Endometrium (tissue), 2 donors: ENCODE data around the gene CRYAB.

Source experiments
- FAIRE-seq: peaks from 2 replicates; lab custom pipeline; 2012; peaks lifted over from hg19 to GRCh38; lab: Jason Lieb, UNC
- donor health status: control.
- donor health status: control.

CRYAB gene, protein sequence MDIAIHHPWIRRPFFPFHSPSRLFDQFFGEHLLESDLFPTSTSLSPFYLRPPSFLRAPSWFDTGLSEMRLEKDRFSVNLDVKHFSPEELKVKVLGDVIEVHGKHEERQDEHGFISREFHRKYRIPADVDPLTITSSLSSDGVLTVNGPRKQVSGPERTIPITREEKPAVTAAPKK

DNA sequence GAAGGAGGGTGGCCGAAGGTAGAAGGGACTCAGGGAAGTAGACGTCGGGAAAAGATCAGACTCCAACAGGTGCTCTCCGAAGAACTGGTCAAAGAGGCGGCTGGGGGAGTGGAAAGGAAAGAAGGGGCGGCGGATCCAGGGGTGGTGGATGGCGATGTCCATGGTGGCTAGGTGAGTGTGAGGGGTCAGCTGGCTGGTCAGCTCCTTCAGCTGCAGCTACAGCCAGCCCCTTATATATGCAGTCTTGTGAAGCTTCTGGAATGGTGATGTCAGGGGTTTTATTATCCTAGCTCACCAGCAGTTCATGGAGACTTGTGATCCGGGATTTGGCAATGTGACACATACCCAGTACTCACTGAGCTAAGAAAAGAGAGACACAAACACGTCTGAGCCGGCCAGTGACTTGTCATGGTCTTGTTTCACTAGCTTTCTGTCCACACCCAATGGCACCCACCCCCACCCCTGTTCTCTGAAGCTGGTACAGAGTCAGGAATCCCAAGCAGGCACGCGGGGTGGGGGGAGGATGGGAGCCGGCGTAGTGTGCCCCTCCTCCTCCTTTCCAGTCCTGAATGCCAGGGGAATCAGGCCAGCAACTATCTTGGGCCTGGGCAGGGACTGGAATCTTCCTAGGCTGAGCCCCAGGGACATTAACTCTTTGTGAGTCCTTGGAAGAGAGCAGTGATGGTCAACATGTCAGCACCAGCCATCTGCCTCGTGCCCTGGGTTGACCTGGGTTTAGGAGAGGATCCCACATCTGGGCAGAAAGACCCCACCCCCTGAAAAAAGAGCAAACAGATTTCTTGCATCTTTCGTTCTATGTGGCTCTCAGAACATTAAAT lies at the start of gene CRYAB:
Gene CRYAB (minus strand): TSS at position 208 of the 839 bp plus-strand sequence. CDS start 46 bp downstream, at position 162.
- FAIRE-seq: no peak

DNA sequence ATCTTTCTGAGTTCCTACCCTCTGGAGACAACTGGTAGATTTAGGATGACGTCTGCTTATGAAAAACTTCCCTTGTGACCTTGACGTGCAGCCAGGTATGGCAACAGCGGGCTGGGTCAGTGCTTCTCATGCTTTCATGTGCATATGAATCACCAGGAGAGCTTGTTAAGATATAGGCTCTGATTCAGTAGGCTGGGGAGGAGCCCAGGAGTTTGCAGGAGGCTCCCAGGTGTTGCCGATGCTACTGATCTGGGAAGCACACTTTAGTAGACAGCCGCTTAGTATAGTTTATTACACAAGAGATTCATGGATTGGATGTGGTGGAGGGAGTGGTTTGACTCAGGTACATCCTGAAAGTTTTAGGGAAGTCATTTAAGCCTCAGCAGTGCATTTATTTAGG lies 49.3 kb upstream of the CRYAB start:
- FAIRE-seq: no peak

DNA sequence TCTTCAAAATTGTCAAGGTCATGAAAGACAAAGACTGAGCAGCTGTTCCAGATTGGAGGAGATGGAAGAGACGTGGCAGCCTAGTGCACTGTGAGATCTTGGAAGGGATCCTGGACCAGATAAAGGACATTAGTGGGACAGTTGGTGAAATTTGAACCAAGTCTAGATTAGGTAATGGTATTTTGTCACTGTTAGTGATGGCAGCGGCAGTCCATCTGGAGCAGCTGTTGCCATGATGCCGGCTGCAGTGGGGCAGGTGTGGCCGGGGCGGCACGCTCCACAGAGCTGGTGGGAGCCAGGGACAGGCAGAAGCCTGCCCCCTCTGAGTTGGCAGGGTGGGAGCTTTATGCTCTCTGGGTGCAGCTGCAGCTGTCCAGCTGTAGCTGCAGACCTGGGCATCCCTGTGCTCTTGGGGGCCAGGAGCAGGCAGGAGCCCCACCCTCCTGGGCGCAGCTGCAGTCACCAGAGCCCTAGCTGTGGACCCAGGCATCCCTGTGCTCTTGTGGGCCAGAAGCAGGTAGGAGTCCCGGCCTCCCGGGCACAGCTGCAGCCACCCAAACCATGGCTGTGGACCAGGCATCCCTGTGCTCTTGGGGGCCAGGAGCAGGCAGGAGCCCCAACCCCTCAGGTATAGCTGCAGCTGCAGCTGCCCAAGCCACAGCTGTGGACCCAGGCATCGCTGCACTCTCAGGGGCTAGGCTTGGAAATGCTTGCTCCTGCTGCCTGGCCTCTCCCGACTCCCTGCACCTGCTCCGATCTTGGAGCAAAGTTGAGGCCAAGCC lies 46.3 kb upstream of the CRYAB start:
- no peak for FAIRE-seq

DNA sequence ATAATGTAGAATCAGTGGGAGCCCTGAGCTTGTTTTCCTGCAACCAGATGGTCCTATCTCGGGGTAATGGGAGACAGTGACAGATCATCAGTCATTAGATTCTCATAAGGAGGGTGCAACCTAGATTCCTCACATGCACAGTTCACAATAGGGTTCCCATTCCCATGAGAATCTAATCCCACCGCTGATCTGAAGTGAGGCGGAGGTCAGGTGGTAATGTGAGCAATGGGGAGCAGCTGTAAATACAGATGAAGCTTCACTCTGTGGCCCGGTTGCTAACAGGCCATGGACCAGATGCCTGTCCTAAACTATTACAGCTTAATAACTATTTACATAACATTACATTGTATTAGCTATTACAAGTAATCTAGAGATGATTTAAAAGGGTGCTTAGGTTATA lies 42.6 kb upstream of the CRYAB start:
- no peak for FAIRE-seq

DNA sequence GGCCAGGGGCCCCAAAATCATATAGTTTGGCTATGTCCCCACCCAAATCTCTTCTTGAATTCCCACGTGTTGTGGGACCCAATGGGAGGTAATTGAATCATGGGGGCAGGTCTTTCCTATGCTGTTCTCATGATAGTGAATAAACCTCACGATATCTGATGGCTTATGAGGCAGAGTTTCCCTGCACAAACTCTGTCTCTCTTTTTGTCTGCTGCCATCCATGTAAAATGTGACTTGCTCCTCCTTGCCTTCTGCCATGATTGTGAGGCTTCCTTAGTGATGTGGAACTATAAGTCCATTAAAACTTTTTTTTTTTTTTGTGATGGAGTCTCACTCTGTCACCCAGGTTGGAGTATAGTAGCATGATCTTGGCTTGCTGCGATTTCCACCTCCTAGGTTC lies 40.0 kb upstream of the CRYAB start:
- FAIRE-seq: no peak

DNA sequence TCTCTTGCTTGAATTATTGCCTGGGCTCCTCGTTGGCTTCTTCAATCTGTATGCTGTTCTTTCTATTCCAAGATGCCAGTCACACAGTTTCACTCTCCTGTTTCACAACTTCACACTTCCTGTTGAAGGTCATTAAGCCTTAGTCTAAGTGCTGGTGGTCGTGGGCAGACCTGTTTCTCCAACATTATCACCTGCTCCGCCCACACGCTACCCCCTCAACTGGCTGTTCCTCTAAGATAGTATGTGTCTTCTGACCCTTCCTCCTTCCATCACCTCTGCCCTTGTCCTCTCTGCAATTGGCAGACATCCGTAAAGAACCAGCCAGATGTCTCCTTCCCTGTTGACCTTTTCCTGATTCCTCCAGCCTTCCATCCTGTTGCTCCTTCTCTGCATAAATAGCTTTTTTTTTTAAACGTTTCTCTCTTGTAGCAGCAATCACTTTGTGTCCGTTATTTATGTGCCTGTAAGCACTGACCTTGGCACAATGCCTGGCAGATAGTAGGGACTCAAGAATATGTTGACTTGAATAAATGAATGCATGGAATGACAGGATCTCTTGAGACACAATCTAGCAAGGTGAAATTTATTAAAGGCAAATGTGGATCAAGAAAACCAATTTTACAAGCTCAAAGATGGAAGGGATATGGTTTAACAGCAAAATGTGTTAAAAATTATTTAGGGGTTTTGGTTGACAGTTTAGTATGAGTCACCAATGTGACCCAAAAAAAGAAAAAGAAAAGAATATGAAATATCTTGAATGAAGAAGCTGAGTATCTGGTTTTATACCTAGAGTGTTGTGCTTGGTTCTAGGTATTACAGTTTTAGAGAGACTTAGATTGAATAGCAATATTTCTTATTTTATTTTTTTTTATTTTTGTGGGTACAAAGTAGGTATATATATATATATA lies 38.2 kb upstream of the CRYAB start:
- FAIRE-seq: no peak

DNA sequence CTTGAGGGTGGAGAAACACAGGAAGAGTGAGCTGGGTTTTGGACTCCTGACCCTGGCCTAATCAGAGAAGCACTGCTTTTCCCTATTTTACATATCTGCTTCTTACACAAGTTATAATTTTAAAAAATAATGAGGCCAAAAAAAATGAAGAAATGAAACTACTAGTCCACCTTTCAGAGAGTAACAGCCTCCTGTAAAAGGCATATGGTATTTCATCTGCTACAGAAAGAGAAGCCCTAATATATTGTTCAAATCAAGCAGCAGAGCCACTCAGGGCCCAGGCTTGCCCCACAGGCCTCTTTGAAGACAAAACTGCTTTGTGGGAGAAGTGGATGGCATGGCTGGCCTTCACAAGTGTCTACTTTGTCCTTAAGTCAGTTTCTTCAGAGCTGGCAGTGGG lies 35.6 kb upstream of the CRYAB start:
- FAIRE-seq: no peak

DNA sequence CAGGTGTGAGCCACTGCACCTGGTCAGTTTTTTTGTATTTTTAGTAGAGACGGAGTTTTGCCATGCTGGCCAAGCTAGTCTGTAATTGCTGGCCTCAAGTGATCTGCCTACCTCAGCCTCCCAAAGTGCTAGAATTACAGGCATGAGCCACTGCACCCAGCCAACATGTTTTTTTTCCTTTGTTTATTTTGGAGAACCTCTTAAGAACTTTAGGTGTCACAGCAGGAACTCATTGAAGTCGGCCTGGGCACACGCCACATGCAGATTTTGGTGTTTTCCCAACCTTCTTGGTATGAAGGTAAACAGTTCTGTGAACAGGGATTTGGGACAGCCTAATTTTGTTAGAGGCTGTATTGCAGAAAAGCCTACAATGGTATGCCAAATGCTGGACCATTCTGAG lies 34.9 kb upstream of the CRYAB start:
- no peak for FAIRE-seq

DNA sequence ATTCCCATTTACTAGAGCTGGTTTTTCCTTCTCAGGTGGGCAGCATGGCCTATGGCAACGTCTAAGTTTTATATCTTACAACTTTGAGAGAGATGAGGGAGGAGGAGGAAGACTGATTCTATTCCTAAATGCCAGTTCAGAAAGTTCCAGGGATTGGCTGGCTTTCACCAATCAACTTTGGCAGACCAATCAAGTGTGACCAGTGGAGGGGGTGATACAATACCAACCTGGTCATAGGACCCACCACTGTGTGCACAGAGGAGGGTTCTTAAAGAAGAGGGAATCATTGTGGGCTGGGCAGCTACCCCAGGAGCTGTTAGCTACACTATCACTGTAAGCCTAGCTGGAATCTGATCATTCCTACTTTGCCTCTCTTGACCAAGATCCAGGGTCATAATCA lies 33.6 kb upstream of the CRYAB start:
- no peak for FAIRE-seq

DNA sequence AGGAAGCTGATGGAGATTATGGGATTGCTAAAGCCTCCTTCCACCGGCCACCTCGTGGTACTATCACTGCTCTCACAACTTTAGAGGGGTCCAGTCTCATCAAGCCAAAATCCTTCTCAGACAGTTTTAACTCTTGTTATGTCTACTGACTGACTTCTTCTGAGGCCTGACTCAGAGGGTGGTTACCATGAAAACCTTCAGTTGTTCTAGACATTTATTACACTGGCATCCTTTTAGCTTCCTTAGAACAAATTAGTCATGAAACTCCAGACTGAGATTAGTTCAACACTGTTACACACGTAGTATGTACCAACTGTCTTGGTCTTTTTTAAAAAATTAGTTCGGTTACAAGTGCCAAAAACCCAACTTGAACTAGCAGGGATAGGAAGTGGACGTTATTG lies 33.1 kb upstream of the CRYAB start:
- FAIRE-seq: no peak

DNA sequence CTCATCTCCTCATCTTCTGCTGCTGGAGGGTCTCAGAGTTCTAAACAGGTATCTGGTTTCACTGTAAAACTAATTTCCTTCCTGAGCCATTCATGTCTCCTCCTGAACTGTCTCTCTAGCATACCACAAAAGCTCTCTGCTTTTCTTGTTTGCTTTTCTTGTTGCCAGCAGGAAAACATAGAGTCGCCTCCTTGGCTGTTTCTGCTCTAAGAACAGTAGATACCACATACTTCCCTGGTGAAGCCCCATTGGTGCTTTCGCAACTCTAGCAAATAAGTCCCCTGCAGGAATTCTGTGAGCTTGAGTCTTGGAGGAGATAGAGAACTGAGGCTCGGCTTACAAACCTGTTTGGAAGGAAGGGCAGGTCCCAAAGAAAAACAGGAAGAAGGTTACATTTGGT lies 32.6 kb upstream of the CRYAB start:
- FAIRE-seq: no peak

DNA sequence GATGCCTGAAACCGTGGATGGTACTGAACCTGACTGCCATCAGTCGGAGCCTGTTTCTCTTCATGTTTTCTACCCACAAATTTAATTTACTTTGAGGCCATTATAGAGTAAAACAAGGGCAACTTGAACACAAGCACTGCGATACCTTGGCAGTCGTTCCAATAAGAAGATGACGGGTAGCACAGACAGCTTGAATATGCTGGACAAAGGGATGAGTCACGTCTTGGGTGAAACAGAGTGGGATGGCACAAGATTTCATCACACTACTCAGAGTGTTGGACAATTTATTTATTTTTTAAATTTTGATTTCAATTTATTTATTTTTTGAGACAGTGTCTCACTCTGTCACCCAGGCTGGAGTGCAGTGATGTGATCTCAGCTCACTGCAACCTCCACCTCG lies 31.3 kb upstream of the CRYAB start:
- no peak for FAIRE-seq

DNA sequence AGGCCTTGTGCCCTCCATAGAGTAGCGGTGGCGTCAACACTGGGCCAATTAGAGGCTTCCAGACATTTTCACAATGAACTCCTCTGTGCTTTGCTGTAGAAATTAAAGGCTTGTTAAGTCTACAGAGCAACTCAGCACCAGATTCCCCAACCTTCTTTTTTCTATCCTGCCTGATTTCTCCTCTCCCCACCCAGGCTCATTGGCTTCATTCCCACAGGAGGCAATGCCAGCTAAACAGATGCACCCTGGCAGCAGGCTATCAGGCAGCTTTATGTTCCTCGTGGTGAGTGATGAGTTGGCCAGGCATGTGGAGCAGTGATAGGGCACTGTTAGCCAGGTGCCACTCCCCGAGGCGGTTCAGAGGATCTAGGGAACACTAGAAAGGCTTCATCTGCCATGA lies 30.4 kb upstream of the CRYAB start:
- no peak for FAIRE-seq

DNA sequence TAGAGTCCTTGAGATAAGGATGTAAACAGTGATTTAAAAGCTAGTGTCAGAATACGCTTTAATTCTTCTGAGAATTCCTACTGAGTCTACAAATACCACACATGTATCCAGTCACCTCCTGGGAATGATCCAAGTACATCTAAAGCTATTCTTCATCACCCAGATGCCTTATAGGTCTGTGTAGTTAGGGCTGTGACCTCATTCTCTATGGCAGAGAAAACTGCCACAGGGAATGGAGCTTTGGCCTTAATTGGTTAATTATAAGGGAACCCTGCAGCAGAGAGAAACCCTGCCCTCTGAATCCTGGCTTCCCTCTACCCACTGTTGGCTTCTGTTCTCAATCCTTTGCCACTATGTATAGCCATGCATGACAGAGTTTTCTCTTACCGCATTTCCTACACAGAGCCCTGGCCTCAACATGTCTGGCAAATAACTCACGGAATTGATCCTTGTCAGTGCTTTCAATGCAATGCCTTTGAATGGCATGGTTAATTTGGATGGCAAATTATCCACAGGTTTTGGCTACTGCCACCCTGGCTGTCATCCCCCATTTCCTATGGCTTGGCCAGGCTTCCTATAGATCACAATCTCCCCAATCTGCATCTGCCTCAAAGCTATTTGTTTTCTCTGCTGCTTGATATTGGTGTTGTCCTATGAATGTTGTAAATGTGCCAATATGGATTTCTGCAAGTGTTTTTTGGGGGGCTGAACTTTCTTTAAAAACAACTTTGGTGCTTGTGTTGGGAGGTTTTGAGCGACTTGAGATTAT lies 28.4 kb upstream of the CRYAB start:
- FAIRE-seq: no peak

DNA sequence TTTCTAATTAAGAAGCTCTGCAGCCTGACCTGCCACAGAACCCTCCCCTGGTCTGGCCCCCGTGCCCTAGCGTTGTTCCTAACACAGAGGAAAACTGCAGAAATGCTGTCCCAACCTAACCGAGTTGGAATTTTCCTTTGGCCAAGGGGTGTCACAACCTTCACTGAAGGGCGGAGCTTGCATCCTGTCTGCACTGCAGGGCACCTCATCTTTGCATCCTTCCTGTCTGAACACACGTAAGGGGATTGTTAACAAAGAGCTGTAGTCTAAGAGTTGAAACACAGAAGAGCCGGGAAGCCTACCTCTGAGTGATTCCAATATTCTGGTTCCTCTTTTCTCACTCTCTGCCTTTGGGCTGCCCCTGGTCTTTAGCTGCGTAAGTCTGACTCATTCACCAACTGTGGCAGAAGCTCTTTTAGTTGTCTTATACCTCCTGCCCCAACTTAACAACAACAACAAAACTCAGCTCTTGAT lies 27.2 kb upstream of the CRYAB start:
- no peak for FAIRE-seq

DNA sequence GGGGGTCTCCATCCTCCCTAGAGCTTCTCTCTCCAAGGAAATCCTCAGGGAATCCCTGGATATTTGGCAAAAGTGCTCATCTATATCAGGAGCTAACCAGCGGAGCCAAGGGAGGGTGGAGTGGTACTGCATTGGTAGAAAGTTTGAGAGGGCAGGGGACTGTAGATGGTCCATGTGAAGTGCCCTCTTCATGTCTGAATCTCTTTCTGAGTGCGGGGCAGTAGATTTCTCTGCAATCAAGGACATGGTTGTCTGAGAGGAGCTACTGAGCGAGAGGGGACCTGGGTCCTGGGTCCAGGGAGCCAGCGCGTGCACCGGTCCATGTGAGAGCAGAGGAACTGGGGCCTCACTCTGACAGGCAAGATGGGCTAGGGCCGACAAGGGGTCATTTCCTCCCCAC lies 26.3 kb upstream of the CRYAB start:
- no peak for FAIRE-seq

DNA sequence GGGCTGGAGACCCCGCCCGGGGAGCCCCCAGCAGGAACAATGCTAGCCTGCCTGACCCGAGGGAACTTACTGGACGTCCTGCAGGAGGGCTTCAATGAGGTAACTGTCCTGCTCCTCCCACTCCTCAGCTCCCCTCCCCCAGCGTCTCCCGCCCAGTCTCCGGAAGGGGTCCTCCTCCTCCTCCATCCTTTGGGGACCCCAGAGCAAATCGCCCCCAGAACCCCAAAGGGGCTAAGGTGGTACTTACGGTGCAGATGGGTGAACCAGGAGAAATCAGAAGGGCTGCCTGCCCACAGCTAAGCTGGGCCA lies 25.8 kb upstream of the CRYAB start:
- no peak for FAIRE-seq

DNA sequence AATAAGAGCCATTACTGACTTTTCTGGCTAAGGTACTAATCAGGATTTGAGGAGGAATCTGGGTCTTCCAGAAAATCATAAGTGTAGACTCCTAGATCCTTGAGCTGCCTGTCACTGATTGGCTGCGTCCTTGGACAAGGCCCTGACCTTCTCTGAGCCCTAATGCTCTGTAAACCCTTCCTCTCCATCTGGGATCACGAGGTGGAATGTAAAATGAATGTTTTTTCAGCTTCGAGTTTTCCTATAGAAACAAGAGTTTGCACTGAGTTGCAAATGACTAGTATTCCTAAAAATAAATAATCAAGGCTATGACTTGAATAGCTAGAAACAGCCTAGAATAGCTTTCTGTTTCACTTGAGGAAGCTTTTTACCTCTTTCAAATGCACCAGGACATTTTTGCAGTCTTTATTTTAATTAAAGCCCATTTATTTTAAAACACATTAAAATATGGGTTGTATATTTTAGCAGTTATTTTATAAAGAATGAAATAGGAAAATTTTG lies 24.5 kb upstream of the CRYAB start:
- FAIRE-seq: no peak

DNA sequence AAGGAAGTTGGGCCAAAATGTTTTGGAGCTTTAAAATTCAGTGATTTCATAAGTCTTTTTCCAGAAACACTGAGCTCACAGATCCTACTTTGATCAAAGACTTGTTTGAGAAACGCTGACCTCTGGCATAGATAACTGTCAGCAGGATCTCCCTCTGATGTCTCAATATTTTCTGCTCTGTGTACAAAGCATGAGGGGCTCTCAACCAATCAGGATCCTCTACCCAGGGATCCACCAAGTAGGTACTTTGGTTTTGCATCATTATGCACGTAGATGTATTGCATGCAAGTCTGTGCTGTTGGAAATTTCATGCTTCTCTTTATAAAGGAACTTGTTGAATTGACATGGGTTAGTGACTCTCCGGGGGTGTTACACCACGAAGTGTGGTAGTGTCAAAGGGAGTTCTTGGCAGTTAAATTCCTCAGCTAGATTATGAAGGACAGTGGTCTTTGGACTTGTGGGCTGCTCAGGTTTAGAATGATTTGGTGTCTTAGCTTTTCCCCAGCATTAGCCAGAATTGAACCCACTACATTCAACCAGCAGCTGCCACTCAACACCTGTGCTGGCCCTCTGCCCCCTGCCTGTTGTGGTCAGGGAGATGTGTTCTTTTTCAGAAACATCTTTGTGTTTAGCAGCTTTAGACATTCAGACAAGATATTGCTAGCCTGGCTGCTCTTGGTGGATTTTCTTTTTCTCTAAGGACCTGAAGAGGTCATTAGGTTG lies 23.9 kb upstream of the CRYAB start:
- no peak for FAIRE-seq

DNA sequence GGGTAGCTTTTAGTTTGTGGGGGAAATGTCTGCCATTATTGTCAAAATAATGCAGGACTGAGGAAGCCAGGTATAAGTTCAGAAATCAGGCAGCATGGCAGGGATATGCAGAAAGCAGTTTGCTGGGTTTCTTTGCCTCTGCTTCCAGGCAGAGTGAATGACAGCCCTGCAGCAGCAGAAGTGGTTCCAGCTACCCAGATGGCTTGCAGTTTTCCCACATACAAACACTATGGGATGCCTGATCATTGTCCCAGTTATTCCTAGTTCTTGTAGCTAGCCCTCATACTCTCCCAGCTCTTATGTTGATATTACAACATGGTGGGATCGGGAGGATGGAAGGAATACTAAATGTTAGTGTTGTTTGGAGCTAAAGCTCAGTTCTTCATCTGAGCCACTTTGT lies 22.7 kb upstream of the CRYAB start:
- FAIRE-seq: no peak

DNA sequence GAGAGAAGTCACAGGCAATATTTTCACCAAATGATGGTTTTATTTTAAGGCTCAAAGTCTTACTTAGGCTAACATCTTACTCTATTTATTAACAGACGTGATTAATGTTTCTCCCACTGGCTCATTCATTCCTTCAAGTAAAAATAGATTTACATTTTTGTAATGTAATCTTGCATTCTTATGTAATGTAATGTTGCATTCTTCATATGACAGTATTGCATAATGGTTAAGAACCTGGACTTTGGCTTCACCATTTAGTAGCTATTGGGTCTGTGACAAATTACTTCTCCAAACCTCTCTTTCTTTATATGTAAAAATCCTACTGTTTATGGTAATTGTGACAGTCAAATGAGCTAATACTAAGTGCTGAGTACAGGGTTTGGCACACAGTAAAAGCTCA lies 22.3 kb upstream of the CRYAB start:
- no peak for FAIRE-seq
